SU-DHL-6 (cell line): ENCODE data around the gene KRTAP5-8.

Experiments used
- CTCF ChIP-seq: fragments of 200-600 bp; sonication (generic); IDR thresholded peaks from one replicate; pipeline ENCODE4 v1.5.1; 2017; ENCODE audit warnings: antibody characterized with exemption, mild to moderate bottlenecking, low read length, moderate library complexity; ENCODE audit not compliant: insufficient read depth, poor library complexity, severe bottlenecking
- EZH2phosphoT487 ChIP-seq: fragments of 200-600 bp; sonication (generic), shearing (Covaris generic); conservative IDR thresholded peaks from 2 replicates; pipeline ENCODE4 v1.6.1; 2018; ENCODE audit warnings: mild to moderate bottlenecking, antibody characterized with exemption, low read length, moderate library complexity, mixed read lengths

- TF ChIP-seq CTCF (no peak), EZH2phosphoT487 (no peak)
These were observed 34.9 kb upstream of the KRTAP5-8 start for GRCh38 chr11:71502871-71503435.
